Parathyroid adenoma (tissue), 2 donors: Measurements from ENCODE around the gene SGPP2.

Experiments
- H2AFZ ChIP-seq: fragments of 300-600 bp; sonication (generic); one replicate; pipeline ENCODE4 v1.7.0; 2017; ENCODE audit warnings: antibody characterized with exemption, mild to moderate bottlenecking
- H3K27ac ChIP-seq: fragments of 300-600 bp; sonication (generic); one replicate; pipeline ENCODE4 v1.7.0; 2017
- H3K27me3 ChIP-seq: fragments of 300-600 bp; sonication (generic); one replicate; pipeline ENCODE4 v1.7.0; 2017; ENCODE audit warnings: low read length; ENCODE audit not compliant: control insufficient read depth, insufficient read depth
- H3K36me3 ChIP-seq: fragments of 300-600 bp; sonication (generic); one replicate; pipeline ENCODE4 v1.7.0; 2017; ENCODE audit warnings: low read length; ENCODE audit not compliant: control insufficient read depth, insufficient read depth
- H3K4me1 ChIP-seq: fragments of 300-600 bp; sonication (generic); one replicate; pipeline ENCODE4 v1.7.0; 2017; ENCODE audit warnings: control low read depth
- H3K4me2 ChIP-seq: fragments of 300-600 bp; sonication (generic); one replicate; pipeline ENCODE4 v1.7.0; 2017; ENCODE audit warnings: low read length
- H3K4me3 ChIP-seq: fragments of 300-600 bp; sonication (generic); one replicate; pipeline ENCODE4 v1.7.0; 2017; ENCODE audit warnings: low read depth, low read length
- H3K79me2 ChIP-seq: fragments of 300-600 bp; sonication (generic); one replicate; pipeline ENCODE4 v1.7.0; 2017; ENCODE audit warnings: control low read depth
- H3K9ac ChIP-seq: fragments of 300-600 bp; sonication (generic); one replicate; pipeline ENCODE4 v1.7.0; 2017; ENCODE audit warnings: mild to moderate bottlenecking
- H3K9me3 ChIP-seq: fragments of 300-600 bp; sonication (generic); one replicate; pipeline ENCODE4 v1.7.0; 2017; ENCODE audit warnings: low read length; ENCODE audit not compliant: control insufficient read depth
- CTCF ChIP-seq: fragments of 300-600 bp; sonication (generic); IDR thresholded peaks from one replicate; pipeline ENCODE4 v1.7.0; 2017; ENCODE audit warnings: antibody characterized with exemption, mild to moderate bottlenecking
- donor health status: primary hyperparathyroidism.

The SGPP2 gene

GRCh38 chr2:222535477-222535876 lies 111.1 kb downstream of the SGPP2 start:
- Histone ChIP-seq H3K4me1 (no peaks in the 10 kb centered on the region), H3K4me3 (no peak overlapping the region), H3K27ac (no peak overlapping the region), H2AFZ (no peak overlapping the region), H3K4me2 (no peak overlapping the region), H3K36me3 (no peaks in the 10 kb centered on the region), H3K9ac (no peak overlapping the region), H3K79me2 (no peaks in the 10 kb centered on the region), H3K27me3 (no peaks in the 10 kb centered on the region), H3K9me3 (no peaks in the 10 kb centered on the region)
- TF ChIP-seq CTCF = no peak

- Histone ChIP-seq H3K27ac (no peak overlapping the region), H2AFZ (no peak overlapping the region), H3K27me3 (no peaks in the 10 kb centered on the region), H3K4me2 (no peak overlapping the region), H3K4me1 (no peaks in the 10 kb centered on the region), H3K36me3 (no peaks in the 10 kb centered on the region), H3K9me3 (no peaks in the 10 kb centered on the region), H3K79me2 (no peaks in the 10 kb centered on the region), H3K4me3 (no peak overlapping the region), H3K9ac (no peak overlapping the region)
- TF ChIP-seq CTCF = no peak
Observed at GRCh38 chr2:222538535-222538934, 114.2 kb downstream of the SGPP2 start.

- H2AFZ ChIP-seq = no peak overlapping the region
- TF ChIP-seq CTCF = no peak
- no peak overlapping the region for H3K4me3 ChIP-seq
- H3K9me3 ChIP-seq = no peaks in the 10 kb centered on the region
- no peak overlapping the region for H3K4me2 ChIP-seq
- H3K4me1 ChIP-seq = no peaks in the 10 kb centered on the region
- H3K79me2 ChIP-seq = no peaks in the 10 kb centered on the region
- no peaks in the 10 kb centered on the region for H3K27me3 ChIP-seq
- H3K9ac ChIP-seq = no peak overlapping the region
- H3K27ac ChIP-seq = no peak overlapping the region
- H3K36me3 ChIP-seq = no peaks in the 10 kb centered on the region
Observed at GRCh38 chr2:222544661-222545060, 120.3 kb downstream of the SGPP2 start.

- no peak overlapping the region for H3K4me2 ChIP-seq
- TF ChIP-seq CTCF = no peak
- H3K79me2 ChIP-seq = no peaks in the 10 kb centered on the region
- H3K9ac ChIP-seq = no peak overlapping the region
- H3K4me1 ChIP-seq = no peaks in the 10 kb centered on the region
- H3K36me3 ChIP-seq = no peaks in the 10 kb centered on the region
- no peaks in the 10 kb centered on the region for H3K9me3 ChIP-seq
- no peak overlapping the region for H3K4me3 ChIP-seq
- no peak overlapping the region for H3K27ac ChIP-seq
- H2AFZ ChIP-seq = no peak overlapping the region
- no peaks in the 10 kb centered on the region for H3K27me3 ChIP-seq
Observed at GRCh38 chr2:222545823-222546795, 121.8 kb downstream of the SGPP2 start.

- Histone ChIP-seq H3K36me3 (no peaks in the 10 kb centered on the region), H3K27me3 (no peaks in the 10 kb centered on the region), H3K9me3 (no peaks in the 10 kb centered on the region), H3K4me3 (no peak overlapping the region), H3K4me1 (no peaks in the 10 kb centered on the region), H3K27ac (no peak overlapping the region), H3K9ac (no peak overlapping the region), H3K4me2 (no peak overlapping the region), H3K79me2 (no peaks in the 10 kb centered on the region), H2AFZ (no peak overlapping the region)
- no peak for TF ChIP-seq CTCF
Observed at GRCh38 chr2:222547083-222547482, 122.7 kb downstream of the SGPP2 start.
